ENCODE measurements around the gene SETD1A. TPM values are rescaled to one million over a fixed set of nuclear protein-coding genes. Genes with fewer than 3 reads are reported as not detected.
A peak's percentile ranks its signal among the peaks of the same experiment; 100 is the strongest.

SETD1A gene
- total RNA-seq, 1 donor from 2014 or later = 24.3 TPM

DNA sequence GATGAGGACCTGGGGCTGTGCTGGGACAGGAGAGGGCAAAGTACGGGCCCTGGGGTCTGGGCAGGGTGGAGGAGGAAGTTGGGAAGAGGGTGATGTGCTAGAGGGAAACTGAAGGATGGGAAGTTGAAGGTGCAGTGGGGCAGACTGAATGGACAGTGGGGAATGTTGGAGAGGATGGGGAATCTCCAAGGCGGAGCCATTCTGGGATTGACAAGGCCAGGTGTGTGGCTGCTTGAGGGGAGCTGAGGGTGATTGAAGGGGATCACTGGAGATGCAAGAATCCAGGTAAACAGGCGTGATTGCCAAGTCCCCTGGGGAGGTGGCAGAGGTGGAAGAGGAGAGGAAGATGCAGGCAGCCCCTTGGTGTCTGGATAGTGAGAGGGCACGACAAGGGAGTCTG is 18.9 kb downstream of the SETD1A start:
- no peak overlapping the region for H3K27ac Mint-ChIP-seq (ENCODE audit: unreplicated experiment)
- peaks cover 12% of the 10 kb centered on the region for H3K27me3 Mint-ChIP-seq (ENCODE audit: unreplicated experiment)
- no peak for DNase-seq
- TF ChIP-seq, protein P1, sequence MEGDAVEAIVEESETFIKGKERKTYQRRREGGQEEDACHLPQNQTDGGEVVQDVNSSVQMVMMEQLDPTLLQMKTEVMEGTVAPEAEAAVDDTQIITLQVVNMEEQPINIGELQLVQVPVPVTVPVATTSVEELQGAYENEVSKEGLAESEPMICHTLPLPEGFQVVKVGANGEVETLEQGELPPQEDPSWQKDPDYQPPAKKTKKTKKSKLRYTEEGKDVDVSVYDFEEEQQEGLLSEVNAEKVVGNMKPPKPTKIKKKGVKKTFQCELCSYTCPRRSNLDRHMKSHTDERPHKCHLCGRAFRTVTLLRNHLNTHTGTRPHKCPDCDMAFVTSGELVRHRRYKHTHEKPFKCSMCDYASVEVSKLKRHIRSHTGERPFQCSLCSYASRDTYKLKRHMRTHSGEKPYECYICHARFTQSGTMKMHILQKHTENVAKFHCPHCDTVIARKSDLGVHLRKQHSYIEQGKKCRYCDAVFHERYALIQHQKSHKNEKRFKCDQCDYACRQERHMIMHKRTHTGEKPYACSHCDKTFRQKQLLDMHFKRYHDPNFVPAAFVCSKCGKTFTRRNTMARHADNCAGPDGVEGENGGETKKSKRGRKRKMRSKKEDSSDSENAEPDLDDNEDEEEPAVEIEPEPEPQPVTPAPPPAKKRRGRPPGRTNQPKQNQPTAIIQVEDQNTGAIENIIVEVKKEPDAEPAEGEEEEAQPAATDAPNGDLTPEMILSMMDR (IDR thresholded peaks at IDR 0.05; ENCODE audit: partially characterized antibody, unreplicated experiment) = no peak
- H3K36me3 Mint-ChIP-seq (ENCODE audit: unreplicated experiment) = peaks cover 5% of the 10 kb centered on the region
- no peaks in the 10 kb centered on the region for H3K4me1 Mint-ChIP-seq (ENCODE audit: low read depth, unreplicated experiment)
- no peak overlapping the region for H3K4me3 Mint-ChIP-seq (ENCODE audit: unreplicated experiment)
- peaks cover 6% of the 10 kb centered on the region for H3K9me3 Mint-ChIP-seq (ENCODE audit: unreplicated experiment)

DNA sequence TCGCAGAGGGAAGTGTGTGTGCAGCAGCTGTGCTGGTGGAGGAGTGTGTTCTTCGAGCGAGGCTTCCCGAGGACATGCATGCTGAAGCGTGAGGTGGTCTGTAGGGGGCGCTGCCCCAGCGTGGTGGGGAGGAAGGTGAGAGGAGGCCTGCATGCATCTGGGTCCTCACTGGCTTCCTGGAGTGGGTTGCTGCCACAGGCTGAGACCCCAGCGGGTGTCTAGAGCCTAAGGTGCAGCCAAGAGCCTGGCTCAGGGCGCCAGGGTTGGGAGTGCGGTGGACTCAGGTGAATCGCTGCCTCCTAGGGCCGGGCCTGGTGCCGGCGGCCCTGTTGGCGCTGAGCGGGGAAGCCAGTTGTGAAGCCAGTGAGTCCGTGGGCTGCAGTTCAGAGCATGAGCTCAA is 19.9 kb downstream of the SETD1A start:
- H3K36me3 Mint-ChIP-seq (ENCODE audit: unreplicated experiment) = peaks cover 6% of the 10 kb centered on the region
- H3K27me3 Mint-ChIP-seq (ENCODE audit: unreplicated experiment) = peaks cover 12% of the 10 kb centered on the region
- H3K4me3 Mint-ChIP-seq (ENCODE audit: unreplicated experiment) = no peak overlapping the region
- H3K4me1 Mint-ChIP-seq (ENCODE audit: low read depth, unreplicated experiment) = no peaks in the 10 kb centered on the region
- DNase-seq = peak; percentile 69
- peaks cover 8% of the 10 kb centered on the region for H3K9me3 Mint-ChIP-seq (ENCODE audit: unreplicated experiment)
- TF ChIP-seq, protein P1 (IDR thresholded peaks at IDR 0.05; ENCODE audit: partially characterized antibody, unreplicated experiment) = peak; percentile 61
- H3K27ac Mint-ChIP-seq (ENCODE audit: unreplicated experiment) = peak overlapping the region; percentile 43

DNA sequence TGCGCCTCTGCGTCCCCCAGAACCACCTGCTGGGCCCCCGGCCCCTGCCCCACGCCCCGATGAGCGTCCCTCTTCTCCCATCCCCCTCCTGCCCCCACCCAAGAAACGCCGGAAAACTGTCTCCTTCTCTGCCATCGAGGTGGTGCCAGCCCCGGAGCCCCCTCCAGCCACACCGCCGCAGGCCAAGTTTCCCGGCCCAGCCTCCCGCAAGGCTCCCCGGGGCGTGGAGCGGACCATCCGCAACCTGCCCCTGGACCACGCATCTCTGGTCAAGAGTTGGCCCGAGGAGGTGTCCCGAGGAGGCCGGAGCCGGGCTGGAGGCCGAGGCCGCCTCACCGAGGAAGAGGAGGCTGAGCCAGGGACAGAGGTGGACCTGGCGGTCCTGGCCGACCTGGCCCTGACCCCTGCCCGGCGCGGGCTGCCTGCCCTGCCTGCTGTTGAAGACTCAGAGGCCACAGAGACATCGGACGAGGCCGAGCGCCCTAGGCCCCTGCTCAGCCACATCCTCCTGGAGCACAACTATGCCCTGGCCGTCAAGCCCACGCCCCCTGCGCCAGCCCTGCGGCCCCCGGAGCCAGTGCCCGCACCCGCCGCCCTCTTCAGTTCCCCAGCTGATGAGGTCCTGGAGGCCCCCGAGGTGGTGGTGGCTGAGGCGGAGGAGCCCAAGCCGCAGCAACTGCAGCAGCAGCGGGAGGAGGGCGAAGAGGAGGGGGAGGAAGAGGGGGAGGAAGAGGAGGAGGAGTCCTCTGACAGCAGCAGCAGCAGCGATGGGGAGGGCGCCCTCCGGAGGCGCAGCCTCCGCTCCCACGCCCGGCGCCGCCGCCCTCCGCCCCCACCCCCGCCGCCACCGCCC is 21.8 kb downstream of the SETD1A start:
- TF ChIP-seq, protein P1 (IDR thresholded peaks at IDR 0.05; ENCODE audit: partially characterized antibody, unreplicated experiment) = no peak
- Mint-ChIP-seq H3K27ac (ENCODE audit: unreplicated experiment) (no peak overlapping the region), H3K36me3 (ENCODE audit: unreplicated experiment) (peaks cover 5% of the 10 kb centered on the region), H3K27me3 (ENCODE audit: unreplicated experiment) (peaks cover 9% of the 10 kb centered on the region), H3K4me3 (ENCODE audit: unreplicated experiment) (no peak overlapping the region), H3K9me3 (ENCODE audit: unreplicated experiment) (peaks cover 7% of the 10 kb centered on the region), H3K4me1 (ENCODE audit: low read depth, unreplicated experiment) (no peaks in the 10 kb centered on the region)
- no peak for DNase-seq

DNA sequence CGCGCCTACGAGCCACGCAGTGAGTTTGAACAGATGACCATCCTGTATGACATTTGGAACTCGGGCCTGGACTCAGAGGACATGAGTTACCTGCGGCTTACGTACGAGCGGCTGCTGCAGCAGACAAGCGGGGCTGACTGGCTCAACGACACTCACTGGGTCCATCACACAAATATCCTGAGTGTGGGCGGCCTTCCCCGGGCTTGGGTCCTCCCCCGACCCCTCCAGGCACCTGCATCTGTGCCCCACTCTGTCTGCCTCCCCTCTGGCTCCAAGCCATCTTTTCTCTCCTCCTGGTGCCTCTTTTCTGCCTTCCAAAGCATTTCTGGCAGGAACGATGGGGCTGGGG is 22.4 kb downstream of the SETD1A start:
- Mint-ChIP-seq H3K36me3 (ENCODE audit: unreplicated experiment) (peaks cover 5% of the 10 kb centered on the region), H3K4me3 (ENCODE audit: unreplicated experiment) (no peak overlapping the region), H3K27me3 (ENCODE audit: unreplicated experiment) (peaks cover 11% of the 10 kb centered on the region), H3K4me1 (ENCODE audit: low read depth, unreplicated experiment) (no peaks in the 10 kb centered on the region), H3K9me3 (ENCODE audit: unreplicated experiment) (peaks cover 7% of the 10 kb centered on the region), H3K27ac (ENCODE audit: unreplicated experiment) (no peak overlapping the region)
- no peak for DNase-seq
- TF ChIP-seq, protein P1 (IDR thresholded peaks at IDR 0.05; ENCODE audit: partially characterized antibody, unreplicated experiment) = no peak

DNA sequence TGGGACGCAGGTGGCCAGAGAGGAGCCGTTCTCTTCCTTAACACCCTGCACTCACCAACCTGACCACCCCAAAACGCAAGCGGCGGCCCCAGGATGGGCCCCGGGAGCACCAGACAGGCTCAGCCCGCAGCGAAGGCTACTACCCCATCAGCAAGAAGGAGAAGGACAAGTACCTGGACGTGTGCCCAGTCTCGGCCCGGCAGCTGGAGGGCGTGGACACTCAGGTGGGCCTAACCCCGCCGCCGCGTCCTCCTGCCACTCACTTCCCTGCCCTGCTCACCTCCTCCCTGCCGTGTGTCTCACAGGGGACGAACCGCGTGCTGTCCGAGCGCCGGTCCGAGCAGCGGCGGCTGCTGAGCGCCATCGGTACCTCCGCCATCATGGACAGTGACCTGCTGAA is 22.9 kb downstream of the SETD1A start:
- DNase-seq = no peak
- peaks cover 7% of the 10 kb centered on the region for H3K9me3 Mint-ChIP-seq (ENCODE audit: unreplicated experiment)

More for the DNA sequence above, 22.9 kb downstream of the SETD1A start:
- peaks cover 11% of the 10 kb centered on the region for H3K27me3 Mint-ChIP-seq (ENCODE audit: unreplicated experiment)
- no peaks in the 10 kb centered on the region for H3K4me1 Mint-ChIP-seq (ENCODE audit: low read depth, unreplicated experiment)
- H3K36me3 Mint-ChIP-seq (ENCODE audit: unreplicated experiment) = peaks cover 5% of the 10 kb centered on the region
- H3K4me3 Mint-ChIP-seq (ENCODE audit: unreplicated experiment) = no peak overlapping the region
- TF ChIP-seq, protein P1 (IDR thresholded peaks at IDR 0.05; ENCODE audit: partially characterized antibody, unreplicated experiment) = no peak
- no peak overlapping the region for H3K27ac Mint-ChIP-seq (ENCODE audit: unreplicated experiment)

All from glutamatergic neuron (in vitro differentiated cells).